Posterior vena cava (tissue), 2 donors: ENCODE measurements around the gene ZSWIM6. TPM values are rescaled to one million over a fixed set of nuclear protein-coding genes. Genes with fewer than 3 reads are reported as not detected.
"Not testable (repeated sequence)": the region's sequence is repeated elsewhere in the genome, so short reads cannot be mapped to it uniquely, and the experiment has no call there.

Experiments used
- DNase-seq: peaks from one replicate; pipeline ENCODE4 v3.0.0-alpha.2; 2020; ENCODE audit warnings: low spot score
- intact Hi-C, 2 donors: fragments of 100-400 bp; cut with DNase I; formaldehyde crosslinking; loops; one replicate each; pipeline versions ENCODE4 v1.14.1 to v1.14.2; 2022 to 2023
- total RNA-seq, 2 donors: library from RNA; stranded (reverse); fragmentation: NEBNext Ultra II Directional; extraction: Animal tissue kit (Norgen Biotek cat#: 25700); gene quantifications; one replicate each; pipeline ENCODE4 v1.2.1, GENCODE V29; 2021
- donor health status: DM: yes; HTN: yes; CAD: no.
- donor health status: DM: yes; HTN: yes; CAD: no.

Gene ZSWIM6
- total RNA-seq, 2 donors from 2014 or later, result 14.0 to 15.3 TPM

DNA sequence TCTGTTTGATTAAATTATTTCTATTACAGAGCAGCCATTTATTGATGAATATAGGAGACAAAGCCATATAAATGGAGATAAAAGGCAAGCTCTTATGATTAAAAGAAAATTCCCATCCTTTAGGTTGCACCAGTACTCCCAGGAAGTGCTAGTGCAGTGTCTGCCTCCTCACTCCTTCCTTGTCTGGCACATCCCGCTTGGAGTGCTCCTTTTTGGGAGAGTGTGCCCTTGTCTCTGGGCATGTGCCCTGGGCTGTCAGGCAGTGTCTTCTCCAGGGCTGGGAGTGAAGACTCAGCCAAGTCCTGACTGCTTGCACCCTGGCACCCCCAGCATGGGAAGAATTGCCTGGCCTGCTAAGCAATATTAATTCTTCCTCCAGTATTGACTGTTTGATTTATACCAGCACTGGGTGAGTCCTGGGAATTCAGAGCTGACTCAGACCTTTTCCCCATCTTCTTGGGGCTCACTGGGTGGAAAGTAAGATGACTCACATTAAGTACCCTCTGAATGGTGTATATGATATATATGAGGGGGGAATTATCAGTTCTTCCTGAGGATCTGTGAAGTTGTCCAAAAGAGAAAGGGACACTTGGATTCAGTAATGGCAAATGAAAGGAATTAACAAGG lies 62.1 kb downstream of the ZSWIM6 start:
- DNase-seq, result no peak
- intact Hi-C loops, result loop anchor here in 1 of 2 donors (5.0 kb wide), 1 partner anchor 102 kb away; no protein-coding TSS in a partner anchor

- intact Hi-C loops, result loop anchor here in 1 of 2 donors (5.0 kb wide), 1 partner anchor 102 kb away; no protein-coding TSS in a partner anchor
- no peak for DNase-seq
These were observed 62.7 kb downstream of the ZSWIM6 start for GRCh38 chr5:61394793-61395192.

- DNase-seq, result no peak
- intact Hi-C loops, result no loop called here
These were observed 65.2 kb downstream of the ZSWIM6 start for GRCh38 chr5:61397238-61397637.

DNA sequence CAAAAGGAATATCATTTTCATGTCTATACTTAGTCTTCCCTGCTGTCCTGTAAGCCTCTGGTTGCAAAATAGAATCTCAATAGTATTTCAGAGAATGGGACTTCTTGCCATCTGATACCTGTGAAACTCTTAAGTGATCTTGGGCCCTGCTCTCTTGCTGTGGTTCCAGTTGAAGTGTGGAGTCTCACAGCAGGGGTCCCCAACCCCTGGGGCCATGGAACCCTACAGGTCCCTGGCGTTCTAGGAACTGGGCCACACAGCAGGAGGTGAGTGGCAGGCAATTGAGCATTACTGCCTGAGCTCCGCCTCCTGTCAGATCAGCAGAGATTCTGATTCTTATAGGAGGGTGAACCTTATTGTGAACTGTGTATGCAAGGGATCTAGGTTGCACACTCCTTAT lies 65.9 kb downstream of the ZSWIM6 start:
- no peak for DNase-seq
- intact Hi-C loops, result no loop called here

GRCh38 chr5:61398440-61398839 lies 66.4 kb downstream of the ZSWIM6 start:
- DNase-seq, result no peak
- intact Hi-C loops, result no loop called here

DNA sequence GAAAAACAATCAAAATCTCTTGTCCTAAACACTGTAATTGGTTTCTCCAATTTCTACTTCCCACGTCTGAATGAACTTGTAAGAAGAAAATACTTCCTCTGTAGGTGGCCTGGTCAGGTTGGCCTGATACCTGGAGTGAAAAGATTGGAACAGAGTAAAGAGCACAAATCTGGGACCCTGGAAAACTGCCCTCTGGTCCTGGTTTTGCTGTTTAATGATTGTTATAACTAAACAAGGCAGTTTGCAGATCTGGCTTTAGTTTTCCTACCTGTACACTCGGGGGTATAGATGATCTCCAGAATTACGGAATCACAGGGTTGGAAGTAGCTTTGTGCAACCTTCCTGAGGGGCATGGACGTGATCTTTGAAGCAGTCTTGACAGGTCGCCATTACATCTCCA lies 67.6 kb downstream of the ZSWIM6 start:
- no peak for DNase-seq
- intact Hi-C loops, result no loop called here

- intact Hi-C loops, result no loop called here
- no peak for DNase-seq
These were observed 69.7 kb downstream of the ZSWIM6 start for GRCh38 chr5:61401726-61402125.

DNA sequence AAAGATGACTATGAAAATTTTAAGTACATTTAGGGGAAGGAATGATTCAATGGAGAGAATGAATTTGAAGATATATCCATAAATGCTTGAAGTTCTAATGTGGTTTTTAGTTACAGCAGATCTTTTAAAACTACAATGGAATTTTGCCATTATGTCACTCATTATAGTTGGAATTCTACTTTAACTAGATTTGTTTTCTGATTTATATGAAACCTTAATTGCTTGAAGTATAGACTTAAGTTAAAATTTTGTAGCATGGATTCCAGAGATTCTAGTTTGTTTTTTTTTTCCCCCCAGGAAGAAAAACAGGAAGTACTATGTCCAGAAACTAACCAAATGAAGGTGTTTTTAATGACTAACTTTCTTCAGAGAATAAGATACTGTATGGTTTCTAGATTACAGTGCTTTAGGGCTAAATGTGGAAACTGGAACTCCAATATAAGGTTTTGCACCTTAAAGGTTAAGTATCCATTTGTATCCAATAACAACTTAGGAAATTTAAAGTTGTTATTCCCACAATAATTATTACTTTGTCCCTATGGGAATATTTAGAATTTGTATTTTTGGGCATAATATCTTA lies 70.3 kb downstream of the ZSWIM6 start:
- no peak for DNase-seq
- intact Hi-C loops, result no loop called here

DNA sequence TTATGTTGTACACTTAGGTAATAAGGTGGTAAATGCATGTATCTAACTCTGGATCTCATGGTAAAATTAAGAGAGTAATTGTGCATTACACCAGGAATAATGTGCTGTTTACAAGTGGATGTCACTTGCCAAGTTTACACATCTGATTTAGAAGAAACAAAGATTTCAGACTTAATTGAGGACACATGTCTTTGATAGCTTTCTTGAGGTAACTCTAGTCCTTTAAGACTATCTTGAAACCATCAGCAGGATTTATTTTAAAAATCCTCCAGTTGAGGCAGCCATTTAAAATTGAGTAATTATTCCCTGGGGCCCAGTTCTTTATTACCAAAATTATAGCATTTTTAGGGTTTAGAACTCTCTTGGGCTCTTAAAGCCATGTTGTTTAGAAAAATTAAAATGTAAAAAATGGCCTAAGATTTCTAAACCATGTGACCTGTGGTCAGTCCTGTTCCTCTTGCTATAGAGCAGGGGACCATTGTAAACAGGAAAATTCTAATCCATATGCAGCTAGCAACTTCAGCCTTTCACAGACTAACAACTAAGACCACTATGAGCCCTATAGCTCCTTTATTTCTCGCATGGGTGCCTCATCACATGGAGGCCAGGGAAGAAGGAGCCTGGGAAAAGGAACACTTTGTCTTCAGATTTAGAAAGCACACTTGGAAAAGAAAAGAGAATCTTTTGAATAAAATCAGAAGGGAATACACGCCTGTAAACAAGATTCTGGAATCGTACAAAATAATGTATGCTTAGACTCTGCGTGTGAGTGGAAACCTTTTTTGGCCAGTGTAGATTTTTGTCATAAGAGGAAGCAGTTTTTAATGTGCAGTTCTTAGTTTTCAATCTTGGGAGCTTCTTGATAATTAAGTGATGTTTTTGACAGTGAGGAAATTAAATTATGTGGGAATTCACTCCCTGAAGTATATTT lies 71.2 kb downstream of the ZSWIM6 start:
- no peak for DNase-seq
- intact Hi-C loops, result no loop called here

DNA sequence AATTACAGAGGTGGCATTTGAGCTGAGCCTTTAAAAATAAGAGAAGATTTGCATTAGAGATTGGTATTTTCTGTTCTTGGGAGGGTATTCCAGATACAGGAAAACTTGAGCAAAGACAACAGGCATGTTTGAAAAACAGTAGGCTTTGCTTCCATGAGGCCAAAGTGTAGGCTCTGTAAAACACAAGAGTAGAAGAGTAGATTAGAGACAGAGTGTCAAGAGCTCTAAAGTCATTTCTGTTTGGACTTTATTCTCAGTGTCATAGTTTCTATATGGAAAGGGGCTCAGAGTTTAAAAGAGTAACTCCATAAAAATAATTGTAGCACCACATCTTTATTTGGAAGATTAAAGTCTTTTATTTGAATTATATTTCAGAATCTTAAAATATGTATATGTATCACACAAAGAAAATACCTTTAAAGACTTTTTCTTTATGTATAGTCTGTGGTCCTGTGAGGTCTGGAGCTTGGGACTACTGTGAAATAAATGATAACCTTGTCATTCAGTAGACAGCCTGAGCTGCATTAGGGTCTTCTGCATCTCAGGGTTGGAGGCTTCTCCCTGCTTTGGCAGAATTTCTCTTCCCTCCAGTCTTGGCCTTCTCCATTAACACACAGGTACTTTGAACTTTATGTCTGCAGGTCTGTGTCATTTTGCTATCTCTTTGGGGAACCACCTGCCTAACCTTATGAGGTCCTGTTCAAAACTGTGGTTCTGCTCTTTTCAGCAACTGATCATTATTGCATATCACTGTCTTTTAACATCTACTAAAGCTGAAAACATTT lies 73.6 kb downstream of the ZSWIM6 start:
- no peak for DNase-seq
- intact Hi-C loops, result no loop called here

DNA sequence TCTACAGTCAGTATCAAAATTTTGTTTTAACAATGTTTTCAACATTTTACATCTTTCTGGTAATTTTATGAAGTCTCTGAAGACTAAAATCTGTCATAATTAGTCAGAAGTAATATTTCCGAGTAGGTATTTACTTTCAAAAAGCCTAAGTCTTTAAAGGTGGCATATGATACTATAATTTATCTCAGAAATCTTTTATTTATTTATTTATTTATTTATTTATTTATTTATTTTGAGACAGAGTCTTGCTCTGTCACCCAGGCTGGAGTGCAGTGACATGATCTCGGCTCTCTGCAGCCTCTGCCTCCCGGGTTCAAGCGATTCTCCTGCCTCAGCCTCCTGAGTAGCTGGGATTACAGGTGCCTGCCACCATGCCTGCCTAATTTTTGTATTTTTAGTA lies 74.4 kb downstream of the ZSWIM6 start:
- DNase-seq, intact Hi-C loops: not testable (repeated sequence)

DNA sequence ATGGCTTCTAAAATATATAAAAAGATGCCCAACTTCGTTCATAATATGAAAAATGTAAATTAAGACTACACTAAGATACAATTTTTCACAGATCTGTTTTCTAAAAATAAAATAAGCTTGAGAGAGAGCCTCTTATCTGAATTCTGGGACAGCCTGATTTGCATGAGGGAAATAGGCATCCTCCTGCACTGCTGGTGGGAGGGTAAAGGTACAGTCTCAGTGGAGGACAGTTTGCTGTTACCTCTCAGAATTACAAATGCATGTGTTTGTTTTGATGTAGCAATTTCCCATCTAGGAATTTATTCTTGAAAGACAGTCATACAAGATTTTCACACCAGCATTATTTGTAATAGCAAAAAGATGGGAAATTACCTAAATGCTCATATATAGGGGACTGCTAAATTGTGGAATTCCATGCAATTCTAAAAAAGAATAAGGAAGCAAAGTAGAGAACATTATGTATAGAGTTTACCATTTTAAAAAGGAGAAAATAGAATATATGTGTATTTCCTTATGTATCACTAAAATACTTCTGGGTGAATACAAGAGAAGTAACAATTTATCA lies 75.7 kb downstream of the ZSWIM6 start:
- intact Hi-C loops, result no loop called here
- DNase-seq, result no peak

DNA sequence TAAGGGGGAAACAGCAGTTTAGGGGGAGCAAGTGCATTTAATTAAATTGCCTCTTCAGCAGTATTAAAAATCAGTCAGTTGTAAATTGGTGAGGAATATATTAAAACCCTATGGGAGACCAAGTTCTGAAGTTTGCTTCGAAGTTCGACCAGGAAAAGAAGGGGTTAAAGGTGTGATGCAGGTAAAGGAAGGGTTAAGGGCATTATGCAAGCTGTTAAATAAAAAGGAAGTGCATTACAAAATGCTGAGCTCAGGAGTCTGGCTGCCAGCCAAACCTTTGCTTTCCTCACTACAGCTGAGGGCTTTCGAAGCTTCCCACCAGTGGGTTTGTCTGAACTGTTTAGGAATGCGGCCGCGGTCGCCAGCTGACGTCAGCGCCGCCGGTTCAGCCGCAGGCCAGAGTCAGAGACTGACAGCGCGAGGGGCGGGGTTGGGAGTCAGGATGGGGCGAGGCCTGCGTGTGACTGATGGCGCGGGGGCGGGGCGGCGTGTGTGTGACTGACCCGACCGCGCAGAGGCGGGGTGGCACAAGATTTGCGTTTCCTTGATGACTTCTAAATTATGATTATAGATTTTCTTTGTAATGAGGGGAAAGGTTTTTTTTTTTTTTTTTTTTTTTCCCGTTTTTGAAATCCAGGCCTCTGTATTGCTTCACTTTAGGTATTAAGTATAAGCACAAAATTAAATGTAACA lies 76.6 kb downstream of the ZSWIM6 start:
- peak; percentile 100 for DNase-seq
- intact Hi-C loops, result no loop called here

DNA sequence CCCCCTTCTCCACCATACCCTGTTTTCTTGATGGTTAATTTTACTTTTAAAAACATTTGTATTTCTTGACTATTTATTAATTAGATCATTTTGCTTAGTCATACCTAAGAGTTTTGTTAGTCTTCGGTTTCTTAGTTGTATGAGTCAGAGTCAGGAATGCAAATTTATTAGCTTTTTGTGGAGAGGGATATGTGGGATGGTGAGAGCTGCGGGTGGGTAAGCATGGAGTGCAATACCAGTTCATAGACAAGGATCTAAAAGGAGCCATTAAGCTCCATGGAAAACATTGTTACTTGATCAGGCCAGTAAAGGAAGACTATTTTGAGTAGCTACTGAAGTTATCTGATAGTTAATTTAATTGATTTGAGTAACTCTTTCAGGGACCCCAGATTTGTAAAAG lies 77.5 kb downstream of the ZSWIM6 start:
- no peak for DNase-seq
- intact Hi-C loops, result no loop called here

GRCh38 chr5:61410811-61411210 lies 78.8 kb downstream of the ZSWIM6 start:
- no peak for DNase-seq
- intact Hi-C loops, result no loop called here

DNA sequence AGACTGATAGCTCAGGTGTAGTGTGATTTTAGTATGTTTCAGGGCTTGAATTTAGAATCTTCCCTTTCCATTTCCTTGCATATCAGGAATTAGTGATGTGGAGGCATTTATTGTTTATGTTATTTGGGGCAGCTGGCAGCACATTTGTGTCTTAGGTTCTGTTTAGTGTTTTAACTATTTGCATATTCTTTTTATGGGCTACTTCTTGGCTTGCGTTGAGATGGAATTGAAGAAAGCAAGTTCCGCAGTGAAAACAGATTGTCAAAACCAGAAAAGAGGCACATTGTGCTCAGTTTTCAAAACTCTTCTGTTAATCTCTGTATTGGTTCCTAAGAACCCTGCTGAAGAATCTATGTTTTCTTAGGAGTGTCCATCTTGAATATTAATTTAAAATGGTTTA lies 80.3 kb downstream of the ZSWIM6 start:
- DNase-seq, result no peak
- intact Hi-C loops, result no loop called here

DNA sequence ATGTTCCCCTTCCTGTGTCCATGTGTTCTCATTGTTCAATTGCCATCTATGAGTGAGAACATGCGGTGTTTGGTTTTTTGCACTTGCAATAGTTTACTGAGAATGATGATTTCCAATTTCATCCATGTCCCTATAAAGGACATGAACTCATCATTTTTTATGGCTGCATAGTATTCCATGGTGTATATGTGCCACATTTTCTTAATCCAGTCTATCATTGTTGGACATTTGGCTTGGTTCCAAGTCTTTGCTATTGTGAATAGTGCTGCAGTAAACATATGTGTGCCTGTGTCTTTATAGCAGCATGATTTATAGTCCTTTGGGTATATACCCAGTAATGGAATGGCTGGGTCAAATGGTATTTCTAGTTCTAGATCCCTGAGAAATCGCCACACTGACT lies 81.1 kb downstream of the ZSWIM6 start:
- DNase-seq, intact Hi-C loops: not testable (repeated sequence)

GRCh38 chr5:61414806-61415205 lies 82.7 kb downstream of the ZSWIM6 start:
- intact Hi-C loops, result no loop called here
- no peak for DNase-seq

DNA sequence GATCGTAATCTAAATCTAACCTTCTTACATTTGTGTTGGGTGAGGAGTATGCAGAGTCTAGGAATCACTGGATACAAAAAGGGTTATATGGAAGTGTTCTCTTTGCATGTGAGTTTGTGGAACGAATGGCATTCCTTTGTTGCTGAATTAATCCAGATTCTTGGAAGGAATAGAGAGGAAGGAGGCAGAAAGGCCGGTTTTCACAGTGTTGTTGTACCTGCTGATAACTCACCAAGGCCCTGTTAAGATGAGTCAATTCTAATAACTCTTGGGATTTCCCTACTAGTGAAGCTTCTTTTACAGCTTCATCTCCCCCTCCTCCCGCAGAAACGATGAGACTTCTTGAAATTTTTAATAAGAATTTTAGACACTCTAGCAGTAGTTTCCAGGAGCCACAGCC lies 84.0 kb downstream of the ZSWIM6 start:
- intact Hi-C loops, result no loop called here
- DNase-seq, result no peak
